Colonic mucosa (tissue), 4 donors: Measurements from ENCODE around the gene BBLN. TPM values are rescaled to one million over a fixed set of nuclear protein-coding genes. Genes with fewer than 3 reads are reported as not detected.

Source experiments
- DNase-seq: peaks from one replicate; pipeline ENCODE4 v3.0.0-alpha.2; 2020
- H3K27ac ChIP-seq: fragments of 200-600 bp; one replicate; pipeline ENCODE4 v1.8.0; 2021
- H3K27me3 ChIP-seq: fragments of 200-600 bp; one replicate; pipeline ENCODE4 v1.8.0; 2021
- H3K36me3 ChIP-seq: fragments of 200-600 bp; one replicate; pipeline ENCODE4 v1.8.0; 2021
- H3K4me1 ChIP-seq: fragments of 200-600 bp; one replicate; pipeline ENCODE4 v1.8.0; 2021; ENCODE audit warnings: mild to moderate bottlenecking
- H3K4me3 ChIP-seq: fragments of 200-600 bp; one replicate; pipeline ENCODE4 v1.8.0; 2021
- H3K9ac ChIP-seq, 2 donors: one replicate each; pipeline ENCODE4 v1.7.0; 2013; ENCODE audit warnings: control low read depth in 2 of 2, low read depth in 2 of 2, low read length in 2 of 2
- H3K9me3 ChIP-seq: fragments of 200-600 bp; one replicate; pipeline ENCODE4 v1.8.0; 2021
- intact Hi-C: fragments of 100-400 bp; cut with DNase I; formaldehyde crosslinking; loops from one replicate; pipeline ENCODE4 v1.14.1; 2022
- total RNA-seq, 2 donors: library from RNA; stranded (reverse); fragmentation: NEBNext Ultra II Directional in 1 of 2; extraction: Animal tissue kit (Norgen Biotek cat#: 25700) in 1 of 2; gene quantifications; one replicate each; pipeline ENCODE4 v1.2.1, GENCODE V29; 2021
- TF ChIP-seq, protein P1 (sequence below): fragments of 200-600 bp; IDR thresholded peaks from one replicate; pipeline ENCODE4 v1.8.0; 2022; ENCODE audit warnings: antibody characterized with exemption, mild to moderate bottlenecking
- donor health status: healthy.
- donor health status: DM: no; HTN: no; CAD: no.
- donor health status: DM: no; HTN: no; CAD: no.

BBLN gene
- total RNA-seq, 2 donors from 2014 or later = 47.5 to 53.0 TPM

DNA sequence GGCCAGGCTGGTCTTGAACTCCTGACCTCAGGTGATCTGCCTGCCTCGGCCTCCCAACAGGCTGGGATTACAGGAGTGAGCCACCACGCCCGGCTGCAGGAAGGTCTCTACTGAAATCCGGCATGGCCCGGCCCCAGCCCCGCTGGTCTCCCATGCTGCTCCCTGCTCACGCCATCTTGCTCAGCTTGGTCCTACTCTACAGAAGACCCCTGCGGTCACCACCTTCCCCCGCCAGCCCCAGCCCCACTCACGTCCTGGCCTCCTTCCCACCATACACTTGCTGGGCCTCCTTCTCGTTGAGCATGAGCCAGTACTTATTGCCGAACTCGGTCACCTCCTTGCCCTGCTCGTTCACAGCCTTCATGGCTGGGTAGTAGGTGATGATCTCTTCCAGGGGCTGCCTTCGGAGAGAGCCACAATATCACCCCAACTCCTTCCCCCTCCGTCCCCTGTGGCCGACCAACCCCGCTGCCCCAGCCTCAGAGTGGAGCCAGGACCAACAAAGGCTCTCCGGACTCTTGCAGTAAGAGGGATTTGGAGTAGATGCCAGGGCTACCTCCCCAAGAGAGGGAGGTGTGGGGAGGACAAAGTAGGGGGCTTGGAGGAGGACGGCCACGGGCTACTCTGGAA, 36.5 kb upstream of the BBLN start:
- H3K27me3 ChIP-seq = no peaks in the 10 kb centered on the region
- no peak overlapping the region for H3K9ac ChIP-seq
- H3K36me3 ChIP-seq = no peaks in the 10 kb centered on the region
- H3K27ac ChIP-seq = no peak overlapping the region
- peaks cover 14% of the 10 kb centered on the region for H3K4me1 ChIP-seq
- no peak overlapping the region for H3K4me3 ChIP-seq
- intact Hi-C loops = no loop called here
- no peak for DNase-seq
- H3K9me3 ChIP-seq = no peaks in the 10 kb centered on the region
- TF ChIP-seq, protein P1, sequence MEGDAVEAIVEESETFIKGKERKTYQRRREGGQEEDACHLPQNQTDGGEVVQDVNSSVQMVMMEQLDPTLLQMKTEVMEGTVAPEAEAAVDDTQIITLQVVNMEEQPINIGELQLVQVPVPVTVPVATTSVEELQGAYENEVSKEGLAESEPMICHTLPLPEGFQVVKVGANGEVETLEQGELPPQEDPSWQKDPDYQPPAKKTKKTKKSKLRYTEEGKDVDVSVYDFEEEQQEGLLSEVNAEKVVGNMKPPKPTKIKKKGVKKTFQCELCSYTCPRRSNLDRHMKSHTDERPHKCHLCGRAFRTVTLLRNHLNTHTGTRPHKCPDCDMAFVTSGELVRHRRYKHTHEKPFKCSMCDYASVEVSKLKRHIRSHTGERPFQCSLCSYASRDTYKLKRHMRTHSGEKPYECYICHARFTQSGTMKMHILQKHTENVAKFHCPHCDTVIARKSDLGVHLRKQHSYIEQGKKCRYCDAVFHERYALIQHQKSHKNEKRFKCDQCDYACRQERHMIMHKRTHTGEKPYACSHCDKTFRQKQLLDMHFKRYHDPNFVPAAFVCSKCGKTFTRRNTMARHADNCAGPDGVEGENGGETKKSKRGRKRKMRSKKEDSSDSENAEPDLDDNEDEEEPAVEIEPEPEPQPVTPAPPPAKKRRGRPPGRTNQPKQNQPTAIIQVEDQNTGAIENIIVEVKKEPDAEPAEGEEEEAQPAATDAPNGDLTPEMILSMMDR = no peak

DNA sequence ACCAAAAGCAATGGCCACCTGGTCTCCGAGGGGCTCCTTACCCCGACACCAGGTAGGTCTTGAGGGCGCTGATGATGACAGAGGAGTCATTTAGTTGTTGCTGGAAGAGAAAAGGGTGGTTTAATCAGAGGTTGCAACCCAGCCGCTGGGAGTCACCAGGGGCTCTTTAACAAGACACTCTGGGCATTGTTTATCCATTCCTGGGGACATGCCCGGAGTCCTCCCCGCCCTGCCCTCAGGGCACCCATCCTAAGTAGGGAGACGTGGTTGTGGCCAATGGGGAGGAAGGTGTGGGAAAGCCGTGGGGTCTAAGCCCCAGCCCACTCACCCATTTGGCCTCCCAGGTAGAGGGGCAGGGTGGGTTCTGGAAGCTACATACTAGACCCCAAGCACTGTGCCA, 35.6 kb upstream of the BBLN start:
- intact Hi-C loops = no loop called here
- Histone ChIP-seq H3K4me3 (no peak overlapping the region), H3K9ac (no peak overlapping the region), H3K4me1 (peaks cover 14% of the 10 kb centered on the region), H3K27ac (no peak overlapping the region), H3K36me3 (no peaks in the 10 kb centered on the region), H3K27me3 (no peaks in the 10 kb centered on the region), H3K9me3 (no peaks in the 10 kb centered on the region)
- TF ChIP-seq, protein P1 = no peak
- no peak for DNase-seq

- DNase-seq = peak; percentile 90
- Histone ChIP-seq H3K27ac (no peak overlapping the region), H3K27me3 (no peaks in the 10 kb centered on the region), H3K4me1 (peaks cover 14% of the 10 kb centered on the region), H3K4me3 (no peak overlapping the region), H3K9me3 (no peaks in the 10 kb centered on the region), H3K9ac (no peak overlapping the region), H3K36me3 (no peaks in the 10 kb centered on the region)
- intact Hi-C loops = no loop called here
- TF ChIP-seq, protein P1 = peak; percentile 60
Measured at GRCh38 chr9:128124873-128125579, 35.0 kb upstream of the BBLN start.

- Histone ChIP-seq H3K36me3 (no peaks in the 10 kb centered on the region), H3K4me1 (peaks cover 14% of the 10 kb centered on the region), H3K9ac (peak overlapping the region in 1 of 2 donors; percentile 46), H3K9me3 (no peaks in the 10 kb centered on the region), H3K27ac (no peak overlapping the region), H3K27me3 (no peaks in the 10 kb centered on the region), H3K4me3 (no peak overlapping the region)
- intact Hi-C loops = no loop called here
- TF ChIP-seq, protein P1 = no peak
- DNase-seq = no peak
Measured at GRCh38 chr9:128125580-128126354, 34.3 kb upstream of the BBLN start.

GRCh38 chr9:128127568-128127989, 32.5 kb upstream of the BBLN start, which contains the start of gene PTGES2:
PTGES2 (minus strand) TSS chr9:128127729; CDS start chr9:128127717, 12 bp downstream.
- peaks cover 14% of the 10 kb centered on the region for H3K4me1 ChIP-seq
- TF ChIP-seq, protein P1 = no peak
- intact Hi-C loops = no loop called here
- peak within 1 kb of the TSS; percentile 98 for H3K27ac ChIP-seq
- peak; percentile 89 for DNase-seq
- peak within 1 kb of the TSS; percentile 100 for H3K4me3 ChIP-seq
- H3K36me3 ChIP-seq = no peaks in the 10 kb centered on the region
- no peaks in the 10 kb centered on the region for H3K9me3 ChIP-seq
- H3K9ac ChIP-seq = peak within 1 kb of the TSS; percentile 93 to 94
- H3K27me3 ChIP-seq = no peaks in the 10 kb centered on the region
